GM18502 (cell line): ENCODE data around the gene CHMP4A.
A peak's percentile ranks its signal among the peaks of the same experiment; 100 is the strongest.
"Not testable (repeated sequence)": the region's sequence is repeated elsewhere in the genome, so short reads cannot be mapped to it uniquely, and the experiment has no call there.

ENCODE experiments used
- ATAC-seq: cut with Tn5 transposase; IDR thresholded peaks from one replicate; pipeline ENCODE4 v1.9.1; 2021; ENCODE audit warnings: mild to moderate bottlenecking; ENCODE audit not compliant: unreplicated experiment, poor library complexity

Gene CHMP4A

DNA sequence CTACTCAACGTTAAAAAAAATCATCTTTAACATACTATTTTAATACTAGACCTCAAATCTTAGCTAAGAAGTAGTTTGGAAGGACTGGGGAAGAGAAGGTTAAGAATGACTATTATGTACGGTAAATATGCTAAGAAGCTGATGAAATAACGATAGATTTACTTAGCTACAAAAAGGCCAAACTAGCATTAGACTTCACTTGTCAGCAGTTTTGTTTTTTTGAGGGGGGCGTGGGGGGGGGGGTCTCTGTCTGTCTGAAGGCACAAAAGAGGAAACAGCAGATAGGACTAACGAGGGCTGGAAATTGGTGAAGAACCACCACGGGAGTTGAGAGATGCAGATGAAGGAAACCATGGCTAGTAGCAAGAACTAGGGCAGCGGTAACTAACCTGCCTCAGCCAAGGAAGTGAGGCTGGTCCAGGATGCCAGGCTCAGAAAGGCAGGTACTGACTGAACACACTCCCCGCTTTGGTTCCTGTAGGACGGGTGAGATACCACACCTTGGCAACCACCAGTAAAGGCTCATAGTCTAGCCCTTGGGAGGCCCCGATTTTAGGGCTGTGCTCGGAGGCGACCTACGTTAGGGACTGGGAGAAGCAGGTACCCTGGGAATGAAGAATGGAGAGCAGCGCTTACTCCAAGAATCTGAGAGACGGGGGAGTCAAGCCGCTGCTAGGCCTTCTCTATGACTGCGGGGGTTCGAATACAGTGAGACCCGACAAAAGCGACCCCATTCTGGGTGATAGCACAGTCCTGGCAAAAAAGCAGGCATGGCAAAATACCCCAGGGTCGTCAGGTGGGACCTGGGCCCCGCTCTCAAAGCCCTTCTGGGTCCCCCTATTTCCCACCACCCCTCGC is 18.2 kb upstream of the CHMP4A start:
- ATAC-seq: peak; percentile 22

DNA sequence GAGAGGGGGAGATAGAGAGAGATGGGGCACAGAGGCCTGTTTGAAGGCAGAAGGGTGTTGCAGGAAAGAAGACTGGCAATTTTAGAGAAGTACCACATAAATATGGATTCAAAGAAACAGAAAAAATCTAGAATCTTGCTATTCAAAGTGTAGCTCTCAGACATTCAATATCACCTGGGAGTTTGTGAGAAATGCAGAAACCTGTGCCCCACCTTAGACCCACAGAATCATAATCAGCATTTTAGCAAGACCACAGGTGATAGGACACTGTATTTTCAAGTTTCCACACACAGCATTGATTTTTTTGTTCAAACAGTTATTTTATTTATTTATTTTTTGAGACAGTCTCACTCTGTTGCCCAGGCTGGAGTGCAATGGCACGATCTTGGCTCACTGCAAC is 15.6 kb upstream of the CHMP4A start:
- ATAC-seq: no peak

DNA sequence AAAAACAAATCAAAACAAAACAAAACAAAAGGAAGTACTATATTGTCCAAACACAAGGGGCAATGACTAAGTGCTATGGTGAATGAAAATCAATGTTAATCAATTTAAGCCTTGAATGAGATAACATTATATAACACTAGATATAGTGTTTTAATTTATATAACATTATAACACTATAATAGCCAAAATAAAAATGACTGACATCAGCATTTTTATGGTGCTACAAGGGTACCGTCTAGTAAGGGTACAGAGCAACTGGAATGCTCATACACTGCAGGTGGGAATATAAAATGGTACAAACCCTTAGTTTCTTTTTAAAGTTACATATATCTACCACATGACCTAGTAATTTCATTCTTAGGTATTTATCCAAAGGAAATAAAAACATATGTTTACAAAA is 13.2 kb upstream of the CHMP4A start:
- no peak for ATAC-seq

- ATAC-seq: no peak
Observed at GRCh38 chr14:24224618-24225071, 11.4 kb upstream of the CHMP4A start.

DNA sequence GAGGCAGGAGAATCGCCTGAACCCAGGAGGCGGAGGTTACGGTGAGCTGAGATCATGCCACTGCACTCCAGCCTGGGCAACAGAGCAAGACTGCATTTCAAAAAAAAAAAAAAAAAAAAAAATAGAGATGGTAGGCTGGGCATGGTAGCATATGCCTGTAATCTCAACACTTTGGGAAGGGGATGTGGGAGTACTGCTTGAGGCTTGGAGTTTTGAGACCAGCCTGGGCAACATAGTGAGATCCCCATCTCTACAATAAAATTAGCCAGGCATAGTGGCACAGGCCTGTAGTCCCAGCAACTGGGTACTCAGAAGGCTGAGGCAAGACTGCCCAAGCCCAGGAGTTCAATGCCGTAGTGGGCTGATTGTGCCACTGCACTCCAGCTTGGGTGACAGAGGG is 9.7 kb upstream of the CHMP4A start:
- ATAC-seq: not testable (repeated sequence)

DNA sequence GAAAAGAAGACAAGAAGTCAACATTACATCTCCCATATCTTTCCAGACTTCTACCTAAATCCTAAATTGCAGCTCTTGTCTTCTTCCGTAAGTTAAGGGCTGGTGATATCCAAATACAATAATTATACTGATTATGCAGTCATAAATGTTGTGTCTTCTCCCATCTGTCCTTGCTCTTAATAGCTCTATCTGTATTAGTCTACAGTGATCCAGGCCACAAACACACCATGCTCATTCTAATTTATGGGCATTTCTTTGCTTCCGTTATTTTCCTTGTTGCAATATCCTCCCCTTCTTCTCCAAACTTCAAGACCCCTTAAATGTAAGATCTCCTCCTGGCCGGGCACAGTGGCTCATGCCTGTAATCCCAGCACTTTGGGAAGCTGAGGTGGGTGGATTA is 6.2 kb upstream of the CHMP4A start:
- no peak for ATAC-seq

DNA sequence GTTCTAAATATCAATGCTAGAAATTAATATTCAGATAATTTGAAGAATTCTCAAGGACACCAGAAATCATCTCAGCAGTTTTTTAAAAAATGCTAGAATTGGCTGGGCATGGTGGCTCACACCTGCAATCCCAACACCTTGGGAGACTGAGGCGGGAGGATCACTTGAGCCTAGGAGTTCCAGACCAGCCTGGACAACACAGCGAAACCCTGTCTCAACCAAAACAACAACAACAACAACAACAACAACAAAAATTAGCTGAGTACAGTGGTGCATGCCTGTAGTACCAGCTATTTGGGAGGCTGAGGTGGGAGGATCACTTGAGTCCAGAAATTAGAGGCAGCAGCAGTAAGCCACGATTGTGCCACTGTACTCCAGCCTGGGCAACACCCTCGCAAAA is 5.8 kb upstream of the CHMP4A start:
- ATAC-seq: no peak

GRCh38 chr14:24216876-24217275 is 3.6 kb upstream of the CHMP4A start:
- ATAC-seq: not testable (repeated sequence)

DNA sequence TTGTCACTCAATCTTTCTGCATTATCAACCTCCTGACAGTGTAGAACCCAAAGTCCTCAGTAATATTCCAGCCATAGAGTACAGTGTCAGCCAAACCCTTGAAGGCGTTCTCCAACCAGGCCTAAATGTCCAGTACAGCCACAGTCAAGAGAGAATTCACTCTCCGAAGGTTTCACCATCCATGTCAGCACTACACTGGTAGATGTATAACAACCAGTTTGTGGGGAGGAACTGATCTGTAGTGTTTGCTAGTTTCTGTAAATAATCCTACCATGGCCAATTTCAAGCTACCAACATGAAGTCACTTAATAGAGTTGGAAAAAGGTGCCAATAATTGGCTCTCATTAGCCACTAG is 3.0 kb upstream of the CHMP4A start:
- no peak for ATAC-seq

- ATAC-seq: peak; percentile 68
Observed at GRCh38 chr14:24215495-24216344, 2.4 kb upstream of the CHMP4A start, which contains the start of gene MDP1. Gene MDP1 (minus strand): TSS chr14:24216066. CDS start chr14:24215955, 111 bp downstream.

DNA sequence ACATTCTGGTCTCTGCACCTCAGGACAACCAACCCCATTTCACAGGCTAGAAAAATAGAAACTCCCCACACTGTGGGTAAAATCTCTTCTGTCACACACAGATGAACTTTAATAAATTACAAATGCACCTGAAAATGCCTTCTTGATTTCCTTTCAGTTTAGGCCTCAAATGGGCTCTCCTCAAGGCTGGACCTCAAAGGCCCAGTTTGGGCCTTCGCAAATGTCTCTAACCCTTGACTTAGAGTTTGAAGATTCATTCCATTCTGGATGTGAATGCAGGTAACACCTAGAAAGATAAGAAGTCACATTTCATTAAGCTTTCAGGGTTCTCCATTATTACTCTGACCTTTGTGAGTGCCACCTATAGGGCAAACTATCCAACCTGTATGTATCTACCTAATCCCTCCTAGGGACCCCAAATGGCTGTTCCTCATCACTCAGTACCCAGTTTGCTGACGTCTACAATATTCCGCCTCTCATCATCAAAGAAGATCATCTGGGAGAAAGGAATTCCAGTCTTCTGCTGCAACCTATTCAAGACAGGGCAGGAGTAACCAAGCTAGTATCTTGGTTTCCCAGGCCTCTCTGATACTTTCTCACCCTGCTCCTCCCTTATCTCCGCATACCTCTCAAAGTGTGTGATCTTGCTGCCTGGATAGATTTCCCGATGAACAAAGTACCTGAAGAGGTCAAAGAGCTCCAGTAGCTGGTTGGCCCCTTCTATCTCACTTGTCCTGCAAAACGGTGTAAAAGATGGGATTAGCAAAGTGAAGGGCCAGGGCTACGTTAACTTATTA is 776 bp upstream of the CHMP4A start:
- ATAC-seq: no peak

DNA sequence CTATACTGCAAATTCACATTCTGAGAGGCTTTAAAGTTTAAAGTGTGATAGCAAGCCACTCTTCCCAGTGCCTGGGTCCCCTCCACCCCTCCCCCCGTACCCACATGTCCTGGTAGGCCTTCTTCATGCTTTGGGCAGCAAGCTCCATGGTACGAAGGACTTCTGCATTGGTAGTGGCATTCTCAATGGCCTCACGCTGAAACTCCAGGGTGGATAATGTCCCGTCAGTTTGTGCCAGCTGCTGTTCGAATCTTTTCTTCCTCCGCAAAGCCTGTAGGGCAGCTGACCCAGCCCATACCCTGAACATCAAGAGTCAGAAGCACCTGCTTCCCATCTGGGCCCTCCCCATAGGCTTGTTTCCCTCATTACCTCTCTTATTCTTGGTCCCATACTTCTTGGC is 2.0 kb downstream of the CHMP4A start:
- ATAC-seq: no peak

GRCh38 chr14:24207625-24208024 is 5.7 kb downstream of the CHMP4A start:
- no peak for ATAC-seq

- no peak for ATAC-seq
Observed at GRCh38 chr14:24207104-24207551, 6.2 kb downstream of the CHMP4A start.

GRCh38 chr14:24206260-24207103 is 6.8 kb downstream of the CHMP4A start:
- no peak for ATAC-seq

DNA sequence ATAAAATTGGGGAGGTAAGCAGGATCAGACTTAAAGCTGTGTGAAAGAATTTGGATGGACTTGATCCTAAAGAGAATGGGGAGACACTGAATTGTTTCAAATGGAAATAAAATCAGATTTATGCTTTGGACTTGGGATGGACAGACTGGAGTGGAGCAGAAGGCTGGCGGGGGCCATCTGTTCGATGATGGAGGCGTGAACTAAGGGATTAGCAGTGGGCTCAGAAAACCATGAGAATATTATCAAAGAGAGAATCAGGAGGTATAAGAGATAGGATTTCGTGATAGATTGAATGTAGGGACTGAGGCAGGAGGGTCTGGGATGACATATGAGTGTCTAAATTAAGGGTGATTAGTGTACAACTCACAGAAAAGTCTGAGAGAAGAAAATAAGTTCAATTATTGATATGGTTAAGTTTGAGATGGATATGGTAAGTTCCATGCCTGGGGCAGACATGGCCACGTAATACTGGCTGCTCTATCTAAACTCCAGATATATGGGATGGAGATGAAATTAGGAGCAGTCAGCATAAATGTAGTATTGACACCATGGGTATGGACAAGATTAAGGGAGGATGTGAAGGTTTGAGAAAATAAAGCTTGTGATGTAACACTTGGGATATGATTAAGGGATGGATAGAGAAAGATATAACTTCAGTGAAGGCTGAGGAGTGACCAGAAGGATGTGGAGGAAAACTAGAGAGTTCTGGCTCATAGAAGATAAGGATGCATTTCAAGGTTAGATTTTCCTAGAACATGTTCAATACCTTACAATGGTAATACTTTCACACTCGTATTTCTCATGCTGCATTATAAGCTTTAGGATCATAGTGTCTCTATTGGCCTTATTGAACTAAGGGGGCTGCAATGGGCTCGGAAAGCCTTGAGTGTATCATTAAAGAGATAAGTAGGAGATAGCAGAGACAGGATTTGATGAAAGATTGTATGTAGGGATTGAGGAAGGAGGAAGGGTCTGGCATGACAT is 8.8 kb downstream of the CHMP4A start:
- no peak for ATAC-seq

- ATAC-seq: not testable (repeated sequence)
Observed at GRCh38 chr14:24203249-24203886, 9.9 kb downstream of the CHMP4A start.

- ATAC-seq: not testable (repeated sequence)
Observed at GRCh38 chr14:24202538-24202937, 10.8 kb downstream of the CHMP4A start.
